Measurements from ENCODE around the gene KIAA0319L.

KIAA0319L gene

GRCh38 chr1:35563166-35563565 lies 6.0 kb upstream of the KIAA0319L start:
- no peak for DNase-seq (ENCODE audit: low read depth)

GRCh38 chr1:35561972-35562680 lies 4.9 kb upstream of the KIAA0319L start:
- no peak for DNase-seq (ENCODE audit: low read depth)

- DNase-seq (ENCODE audit: low read depth) = no peak
Observed at GRCh38 chr1:35561297-35561971, 4.2 kb upstream of the KIAA0319L start.

- DNase-seq (ENCODE audit: low read depth) = no peak
Observed at GRCh38 chr1:35560256-35561225, 3.3 kb upstream of the KIAA0319L start.

DNA sequence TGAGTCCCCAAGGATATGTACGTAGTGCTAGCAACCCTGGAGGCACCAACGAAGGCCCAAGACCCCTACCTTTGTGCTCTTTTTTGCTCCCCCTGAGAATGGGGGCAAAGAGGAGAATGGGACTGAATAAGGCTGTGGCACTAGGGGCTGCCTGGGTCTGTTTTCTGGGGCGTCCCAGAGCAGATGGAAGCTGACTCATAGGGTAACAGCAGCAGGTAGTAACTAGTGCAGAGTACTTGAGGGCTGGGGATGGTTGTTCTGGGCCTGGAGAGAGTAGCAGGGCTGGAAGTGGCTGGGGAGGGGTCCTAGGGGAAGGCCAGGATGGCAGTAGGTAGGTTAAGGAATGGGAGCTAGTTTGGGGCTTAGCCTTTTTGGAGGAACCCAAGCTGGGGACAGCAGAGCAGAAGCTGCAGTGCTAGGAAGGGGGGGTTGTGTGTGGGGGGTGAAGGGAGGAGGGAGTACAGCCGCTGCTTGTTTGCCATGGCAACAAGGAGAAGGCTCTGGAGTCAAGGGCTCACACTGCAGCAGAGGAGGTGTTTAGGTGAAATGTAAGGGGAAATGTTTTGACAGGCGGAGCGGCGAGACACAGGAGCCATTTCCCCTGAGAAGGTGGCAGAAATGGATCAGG lies 2.2 kb upstream of the KIAA0319L start:
- DNase-seq (ENCODE audit: low read depth) = no peak

DNA sequence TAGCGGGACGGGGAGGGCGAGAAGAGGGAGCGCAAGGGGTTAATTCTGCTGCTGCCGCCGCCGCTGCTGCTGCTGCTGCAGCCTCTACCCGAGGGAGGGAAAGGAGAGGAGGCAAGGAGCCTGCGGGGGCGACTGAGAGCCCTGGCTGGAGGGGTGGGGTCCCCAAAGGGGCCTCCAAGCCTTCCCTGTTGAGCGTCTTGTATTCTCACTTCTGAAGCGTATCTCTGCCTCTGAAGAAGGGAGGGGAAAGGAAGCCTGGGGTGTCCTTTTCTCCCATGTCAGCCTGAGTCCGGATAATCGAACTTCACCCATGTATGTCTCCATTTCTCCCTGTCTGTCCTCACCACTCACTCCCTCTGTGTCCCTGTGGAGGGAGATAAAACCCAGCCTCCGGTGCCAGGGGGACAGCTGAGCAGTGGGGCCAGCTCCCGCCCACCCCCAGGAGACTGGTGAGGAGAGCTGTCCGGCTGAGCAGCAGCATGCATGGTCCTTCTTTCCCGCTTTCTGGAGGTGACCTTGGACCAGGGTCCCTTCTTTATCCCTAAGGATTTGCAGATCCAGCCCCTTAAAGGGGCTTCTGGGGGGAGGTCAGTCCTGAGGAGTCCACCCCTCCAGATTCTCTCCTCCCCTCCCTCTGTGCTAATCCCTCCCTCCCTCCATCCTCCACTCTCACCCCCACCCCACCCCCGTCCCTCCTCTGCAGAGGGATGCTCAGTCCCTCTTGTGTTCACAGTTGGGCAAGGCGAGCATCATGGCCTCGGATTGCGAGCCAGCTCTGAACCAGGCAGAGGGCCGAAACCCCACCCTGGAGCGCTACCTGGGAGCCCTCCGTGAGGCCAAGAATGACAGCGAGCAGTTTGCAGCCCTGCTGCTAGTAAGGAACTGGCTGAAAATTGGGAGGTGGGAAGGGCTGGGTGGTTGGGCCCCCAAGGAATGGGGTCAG lies 1.4 kb upstream of the KIAA0319L start:
- DNase-seq (ENCODE audit: low read depth) = no peak

DNA sequence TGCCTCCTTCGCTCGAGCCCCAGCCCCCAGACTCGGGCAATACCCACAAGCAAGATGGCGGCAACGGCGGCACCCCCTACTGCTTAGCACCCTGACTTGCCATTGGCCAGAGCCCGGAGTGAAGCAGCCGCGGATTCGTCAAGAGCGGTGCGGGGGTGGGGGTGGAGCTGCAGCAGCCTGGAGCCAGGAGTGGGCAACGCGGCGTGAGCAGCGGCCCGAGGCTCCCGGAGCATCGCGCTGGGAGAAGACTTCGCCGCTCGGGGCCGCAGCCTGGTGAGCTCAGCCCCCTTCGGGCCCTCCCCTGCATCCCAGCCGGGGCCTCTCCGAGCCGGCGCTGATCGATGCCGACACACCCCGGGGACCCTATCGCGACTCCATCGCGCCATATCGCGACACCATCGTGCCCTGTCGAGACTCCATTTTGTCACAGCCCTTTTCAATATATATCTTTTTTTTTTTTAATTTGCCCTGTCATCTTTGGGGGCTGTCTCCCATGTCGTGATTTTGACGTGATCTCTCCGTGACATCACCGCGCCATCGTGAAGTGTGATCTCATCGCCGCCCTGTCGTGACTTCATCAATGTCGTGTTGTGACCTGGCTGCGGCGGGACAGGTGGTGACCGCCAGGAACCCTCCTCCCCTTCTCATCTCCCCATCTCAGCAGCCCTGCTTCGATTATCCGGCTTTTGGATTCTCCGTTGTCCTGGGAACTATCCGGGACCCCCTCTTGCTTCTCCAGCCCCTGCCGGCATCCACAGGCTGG lies 589 bp upstream of the KIAA0319L start, which contains the start of gene NCDN:
NCDN (plus strand) TSS at position 189 of the 763 bp plus-strand sequence; CDS start at position 581, 392 bp downstream.
- peak; percentile 99 for DNase-seq (ENCODE audit: low read depth)

DNA sequence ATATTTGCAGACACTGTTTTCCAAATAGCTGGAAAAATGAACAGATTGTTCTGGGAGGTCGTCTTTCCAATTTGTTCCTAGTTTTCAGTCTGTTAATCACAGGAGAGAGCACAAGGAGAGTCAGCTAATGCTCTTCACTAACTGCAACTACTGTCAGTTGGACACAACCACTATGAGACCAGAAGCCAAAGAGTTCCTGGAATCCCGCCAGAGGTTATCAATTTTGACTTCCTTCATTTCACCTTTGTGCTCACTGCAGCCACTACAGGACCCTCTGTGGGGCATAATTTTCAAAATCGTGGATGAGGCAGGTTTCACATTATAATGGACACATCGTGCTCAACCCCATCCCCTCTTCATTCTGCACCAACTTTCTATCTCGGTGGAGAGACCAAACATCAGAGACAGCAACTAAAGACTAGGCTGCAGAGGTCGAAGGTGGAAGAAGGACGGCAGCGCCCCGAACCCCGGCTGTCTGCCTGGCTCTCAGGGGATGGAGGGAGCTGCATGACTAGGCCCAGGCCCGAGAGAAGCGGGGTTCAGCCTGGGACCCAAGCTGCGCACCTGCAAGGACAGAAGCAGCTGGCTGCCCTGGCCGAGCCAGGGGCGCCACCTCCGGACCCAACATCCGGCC lies 602 bp downstream of the KIAA0319L start:
- no peak for DNase-seq (ENCODE audit: low read depth)

DNA sequence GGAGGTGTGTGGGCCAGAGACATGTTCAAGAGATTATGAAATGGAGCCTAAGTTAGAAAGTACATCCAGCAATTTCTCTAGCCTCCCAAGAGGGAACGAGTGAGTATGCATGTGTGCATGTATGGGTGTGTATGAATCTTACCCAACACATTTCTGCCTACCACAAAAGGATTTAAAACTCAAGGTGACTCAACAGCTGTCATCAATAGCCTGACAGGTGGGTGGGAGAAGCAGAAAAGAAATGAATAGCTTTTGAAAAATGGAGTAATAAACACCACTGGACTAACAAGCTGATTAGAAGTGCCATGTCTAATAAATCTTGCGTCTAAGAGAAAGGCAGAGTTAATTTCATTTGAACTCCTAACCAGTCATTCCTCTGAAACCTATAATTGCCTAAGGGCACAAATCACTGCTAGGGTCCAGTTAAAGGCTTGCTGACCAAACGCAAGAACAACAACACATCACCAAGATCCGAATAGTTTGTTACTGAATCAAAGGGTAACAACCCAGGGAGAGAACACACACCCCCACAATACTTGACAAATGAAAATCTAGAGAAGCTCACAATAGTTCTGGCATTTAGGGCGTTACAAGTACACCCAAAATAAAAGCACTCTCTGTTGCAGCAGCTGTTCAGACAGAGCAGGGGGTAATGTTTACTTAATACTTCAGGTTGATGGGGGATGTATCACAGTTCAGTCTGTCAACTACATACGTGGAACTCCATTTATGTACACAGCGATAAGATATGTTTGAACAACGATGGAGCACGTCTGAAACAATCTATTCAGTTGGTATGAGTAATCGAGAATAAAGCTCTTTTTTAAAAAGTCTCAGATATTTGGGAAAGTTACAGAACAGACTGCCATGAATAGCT lies 1.4 kb downstream of the KIAA0319L start:
- DNase-seq (ENCODE audit: low read depth) = peak; percentile 89

DNA sequence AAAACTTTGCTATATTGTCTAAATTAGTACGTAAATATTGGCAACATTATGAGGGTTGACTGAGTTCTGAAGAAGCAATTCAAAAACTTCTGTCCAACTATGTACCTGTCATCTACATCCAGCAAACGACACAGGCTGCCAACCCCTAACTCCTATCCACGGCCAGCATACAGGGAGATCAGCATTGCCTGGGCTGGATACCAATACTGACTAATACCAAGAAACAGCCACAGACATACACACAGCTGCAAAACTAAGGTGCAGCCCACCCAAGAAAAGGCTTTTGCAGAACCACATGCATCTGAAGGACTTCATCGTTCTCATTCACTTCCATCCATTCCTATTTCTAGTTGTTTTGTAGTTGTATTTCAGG lies 2.0 kb downstream of the KIAA0319L start:
- DNase-seq (ENCODE audit: low read depth) = peak; percentile 30

DNA sequence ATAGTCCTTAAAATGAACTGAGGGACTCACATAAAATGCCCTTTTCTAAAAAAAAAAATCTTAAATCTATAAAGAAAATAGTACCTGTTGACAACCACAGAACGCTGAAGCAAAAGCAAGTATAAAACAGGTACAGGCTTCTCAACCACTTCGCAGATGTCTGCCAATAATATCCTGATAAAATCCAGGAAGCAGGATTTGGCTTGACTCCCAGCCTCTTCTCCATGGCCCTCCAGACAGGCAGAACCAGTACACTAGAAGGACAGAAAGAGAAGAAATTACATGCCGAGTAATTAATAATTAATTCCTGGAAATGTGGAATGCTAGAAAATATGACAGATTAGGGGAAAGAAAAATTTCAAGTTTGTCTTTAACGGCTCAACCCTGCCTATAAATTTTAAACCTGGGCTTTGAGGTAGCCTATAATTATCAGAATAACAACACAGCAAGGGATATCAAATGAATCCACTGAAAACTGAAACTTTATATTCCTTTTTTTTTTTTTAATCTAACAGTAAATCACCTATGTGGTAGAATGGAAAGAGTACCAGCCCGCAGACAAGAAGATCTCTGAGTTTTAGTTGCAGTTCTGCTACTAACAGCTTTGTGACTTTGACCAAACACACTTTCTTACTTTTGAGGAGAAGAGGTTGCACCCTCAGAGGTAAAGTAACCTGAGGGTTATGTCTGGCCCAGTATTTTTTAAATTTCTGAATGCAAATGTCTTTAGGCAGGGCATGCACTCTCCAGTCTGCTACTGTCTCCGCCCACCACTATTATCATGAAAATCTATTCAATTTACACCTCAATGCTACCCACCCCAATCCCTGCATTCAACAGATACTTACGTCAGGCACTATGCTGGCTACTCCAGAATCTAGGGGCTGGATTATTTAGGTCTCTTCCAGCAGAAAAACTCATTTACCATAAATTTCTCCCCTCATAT lies 2.7 kb downstream of the KIAA0319L start:
- no peak for DNase-seq (ENCODE audit: low read depth)

DNA sequence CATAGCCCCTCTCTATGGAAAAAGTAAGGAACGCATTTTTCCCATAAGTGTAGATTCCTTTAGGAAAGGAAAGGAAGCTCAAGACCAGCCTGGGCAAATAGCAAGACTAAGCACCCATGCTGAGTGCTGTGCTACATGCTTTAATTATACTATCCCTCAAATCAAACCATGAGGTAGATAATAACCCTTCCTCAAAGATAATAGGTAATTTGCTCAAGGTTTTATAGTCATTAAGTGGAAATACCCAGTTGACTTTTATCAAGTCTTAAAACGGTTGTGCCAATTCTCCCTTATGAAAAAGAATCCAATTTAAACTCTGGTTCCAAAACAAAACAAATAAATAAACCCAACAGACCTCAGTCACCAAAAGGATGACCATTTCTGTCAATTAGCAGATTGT lies 3.4 kb downstream of the KIAA0319L start:
- no peak for DNase-seq (ENCODE audit: low read depth)

GRCh38 chr1:35546614-35547013 lies 10.6 kb downstream of the KIAA0319L start:
- DNase-seq (ENCODE audit: low read depth) = no peak

GRCh38 chr1:35544976-35545375 lies 12.2 kb downstream of the KIAA0319L start:
- peak; percentile 66 for DNase-seq (ENCODE audit: low read depth)

DNA sequence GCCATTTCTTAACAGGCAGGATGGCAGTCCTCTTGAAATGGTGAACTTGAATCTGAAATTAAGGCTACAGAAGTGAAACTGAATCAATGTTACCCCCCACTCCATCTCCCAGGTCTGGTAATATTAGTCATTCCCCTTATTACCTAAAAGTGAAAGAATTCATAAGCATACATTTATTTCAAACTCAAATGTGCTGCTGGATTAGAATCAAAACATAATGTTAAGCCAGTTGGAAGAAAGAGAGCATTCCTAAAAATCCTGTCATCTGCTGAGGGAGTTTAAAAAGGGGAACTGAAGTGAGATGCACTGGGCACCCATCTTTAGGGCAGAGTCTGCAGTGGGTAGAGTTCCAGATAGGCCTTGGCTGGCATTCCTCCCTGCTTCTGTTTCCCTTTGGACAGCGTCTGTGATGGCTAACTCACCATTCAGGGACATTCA lies 17.4 kb downstream of the KIAA0319L start:
- peak; percentile 71 for DNase-seq (ENCODE audit: low read depth)

DNA sequence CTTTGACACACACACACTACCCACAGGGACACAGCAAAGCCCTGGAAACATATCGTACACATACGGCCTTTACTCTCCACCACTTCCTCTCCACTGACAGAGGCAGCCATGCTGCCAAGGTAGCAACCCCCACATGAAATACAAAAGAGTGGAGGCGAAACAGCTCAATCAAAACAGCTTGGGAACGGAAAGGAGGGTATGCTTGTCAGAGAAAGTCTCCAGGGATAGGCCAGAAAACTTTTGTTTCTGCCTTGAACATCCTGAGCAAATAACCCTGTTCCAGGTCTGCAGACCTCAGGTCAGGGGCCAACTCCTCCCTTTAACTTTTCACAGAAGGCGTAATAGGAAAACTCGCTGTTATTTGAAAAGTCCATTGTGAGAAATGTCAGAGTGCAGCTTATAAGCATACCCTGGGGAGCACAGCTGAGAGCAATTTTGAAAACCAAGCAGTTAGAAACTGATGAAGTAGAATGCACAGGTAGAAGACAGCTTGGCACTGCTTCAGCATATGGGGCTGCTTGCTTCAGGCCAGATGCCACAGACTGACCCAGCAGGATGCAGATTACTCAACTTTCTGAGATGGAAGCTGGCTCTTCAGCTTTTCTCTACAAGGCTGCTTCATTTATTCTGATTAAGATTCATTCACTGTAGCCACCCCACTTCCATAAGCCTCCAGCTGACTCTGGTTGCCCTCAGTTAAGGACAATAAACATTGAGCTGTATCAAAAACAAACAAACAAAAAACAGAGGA lies 18.0 kb downstream of the KIAA0319L start:
- peak; percentile 60 for DNase-seq (ENCODE audit: low read depth)

DNA sequence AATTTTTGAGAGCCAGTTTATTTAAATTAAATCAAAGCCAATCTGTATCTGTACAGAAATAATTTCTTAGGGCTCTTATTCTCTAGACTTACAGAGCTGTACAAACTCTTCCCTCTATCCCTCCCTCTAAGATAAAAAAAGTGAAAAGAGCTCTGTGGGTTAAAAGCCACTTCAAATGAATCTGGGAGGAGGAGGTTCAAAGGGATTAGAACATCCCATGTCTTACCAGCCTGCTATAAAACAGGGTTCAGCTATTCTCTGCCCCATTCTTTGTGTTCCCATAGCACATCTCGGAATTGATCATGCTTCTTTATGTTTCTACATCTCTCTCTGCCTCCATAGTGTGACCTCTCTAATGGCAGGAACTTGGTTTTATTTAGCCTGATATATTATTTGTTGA lies 19.4 kb downstream of the KIAA0319L start:
- DNase-seq (ENCODE audit: low read depth) = no peak

All from iris pigment epithelial cell (primary cell).